ENCODE measurements around the gene SUFU.

GRCh38 chr10:102578782-102579181, 75.0 kb downstream of the SUFU start:
- TF ChIP-seq CTCF (IDR thresholded peaks at IDR 0.05), result no peak
- TF ChIP-seq POLR2A (IDR thresholded peaks at IDR 0.05), result no peak
- TF ChIP-seq POLR2AphosphoS5 (IDR thresholded peaks at IDR 0.05), result no peak
- no peak for TF ChIP-seq EP300 (IDR thresholded peaks at IDR 0.05)

Data from sigmoid colon (tissue), 4 donors.